RKO (cell line): Measurements from ENCODE around the gene CXCL1.

Source experiments
- DNase-seq: peaks from one replicate; pipeline ENCODE4 v3.0.0-alpha.2; 2016; ENCODE audit warnings: low spot score

Gene CXCL1

GRCh38 chr4:73851293-73851692 is 17.9 kb upstream of the CXCL1 start:
- DNase-seq = no peak

DNA sequence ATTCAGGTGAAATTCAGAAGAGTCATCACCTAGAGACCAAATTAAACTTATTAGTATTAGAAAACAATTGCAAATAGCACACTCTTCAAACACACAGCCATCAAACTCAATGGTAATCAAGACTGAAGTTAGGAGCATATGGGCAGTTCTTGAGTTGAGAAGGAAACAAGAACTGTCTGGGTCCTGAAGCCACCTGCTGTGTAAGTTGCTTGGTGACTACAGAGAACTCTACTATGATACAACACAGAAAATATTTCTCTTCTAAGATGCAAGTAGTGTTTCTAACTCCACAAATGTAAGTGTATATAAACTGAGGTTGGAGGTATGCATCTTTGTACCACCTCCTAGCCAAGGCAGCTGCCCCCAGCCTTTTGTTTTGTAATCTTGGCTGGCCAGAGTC is 16.4 kb upstream of the CXCL1 start:
- no peak for DNase-seq

DNA sequence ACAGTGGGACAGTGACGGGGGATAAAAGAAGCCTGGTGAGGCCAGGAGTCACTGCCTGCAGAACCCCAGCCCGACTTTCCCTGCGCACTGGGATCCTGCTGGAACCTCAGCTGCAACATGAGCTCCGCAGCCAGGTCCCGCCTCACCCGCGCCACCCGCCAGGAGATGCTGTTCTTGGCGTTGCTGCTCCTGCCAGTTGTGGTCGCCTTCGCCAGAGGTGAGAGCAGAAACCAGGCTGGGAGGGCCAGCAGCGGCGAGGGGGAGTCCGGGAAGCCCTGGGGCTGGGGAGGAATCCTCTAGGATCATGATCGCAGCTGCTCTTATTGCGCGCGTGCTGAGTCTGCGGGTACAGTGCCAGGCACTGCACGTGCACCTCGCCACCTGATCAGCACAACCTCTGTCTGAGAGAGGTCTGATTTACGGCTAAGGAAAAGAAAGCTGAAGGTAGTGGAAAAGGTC is 15.9 kb upstream of the CXCL1 start, which contains the start of gene PF4V1:
TSS of gene PF4V1 (plus strand) at position 51 of the 459 bp plus-strand sequence. CDS start at position 118, 67 bp downstream.
- no peak for DNase-seq

DNA sequence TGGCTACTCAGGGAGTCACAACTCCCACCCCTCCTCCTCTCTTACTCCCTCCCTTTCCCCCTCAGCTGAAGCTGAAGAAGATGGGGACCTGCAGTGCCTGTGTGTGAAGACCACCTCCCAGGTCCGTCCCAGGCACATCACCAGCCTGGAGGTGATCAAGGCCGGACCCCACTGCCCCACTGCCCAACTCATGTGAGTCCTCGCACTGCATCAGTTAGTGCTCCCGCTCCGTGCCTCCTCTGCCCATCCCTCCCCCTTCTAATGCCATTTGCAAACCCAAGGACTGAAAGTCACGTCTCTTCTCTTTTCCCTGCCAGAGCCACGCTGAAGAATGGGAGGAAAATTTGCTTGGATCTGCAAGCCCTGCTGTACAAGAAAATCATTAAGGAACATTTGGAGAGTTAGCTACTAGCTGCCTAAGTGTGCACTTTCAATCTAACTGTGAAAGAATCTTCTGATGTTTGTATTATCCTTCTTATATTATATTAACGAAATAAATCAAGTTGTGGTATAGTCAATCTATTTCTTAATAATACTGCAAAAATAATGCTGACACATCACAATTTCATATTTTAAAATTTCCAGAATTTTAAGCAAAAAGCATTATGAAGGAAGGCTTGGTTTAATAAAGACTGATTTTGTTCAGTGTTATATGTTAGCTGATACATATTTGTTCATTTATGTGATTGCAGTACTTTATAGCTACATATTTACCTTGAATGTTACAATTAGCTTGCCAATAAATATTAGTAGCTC is 15.3 kb upstream of the CXCL1 start:
- no peak for DNase-seq

DNA sequence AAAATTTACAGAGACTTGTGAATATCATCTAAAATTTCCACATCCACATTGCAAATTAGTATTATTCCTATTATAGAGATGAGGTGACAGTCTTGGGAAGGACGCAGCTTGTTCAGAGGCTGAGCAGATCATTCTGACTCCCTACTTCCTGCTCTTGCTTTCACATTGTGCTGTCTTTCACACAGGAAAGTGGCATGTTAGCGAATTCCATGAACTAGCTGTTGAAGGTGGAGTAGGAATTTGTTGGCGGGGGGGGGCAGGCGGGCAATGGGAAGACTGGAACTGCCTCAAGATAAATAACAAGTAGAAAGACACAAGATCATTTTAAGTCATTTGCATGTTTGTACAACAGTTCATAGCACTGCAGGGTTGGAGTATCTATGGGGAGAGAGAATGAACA is 13.8 kb upstream of the CXCL1 start:
- no peak for DNase-seq

- no peak for DNase-seq
Measured at GRCh38 chr4:73856518-73856917, 12.7 kb upstream of the CXCL1 start.

- no peak for DNase-seq
Measured at GRCh38 chr4:73859614-73860088, 9.5 kb upstream of the CXCL1 start.

DNA sequence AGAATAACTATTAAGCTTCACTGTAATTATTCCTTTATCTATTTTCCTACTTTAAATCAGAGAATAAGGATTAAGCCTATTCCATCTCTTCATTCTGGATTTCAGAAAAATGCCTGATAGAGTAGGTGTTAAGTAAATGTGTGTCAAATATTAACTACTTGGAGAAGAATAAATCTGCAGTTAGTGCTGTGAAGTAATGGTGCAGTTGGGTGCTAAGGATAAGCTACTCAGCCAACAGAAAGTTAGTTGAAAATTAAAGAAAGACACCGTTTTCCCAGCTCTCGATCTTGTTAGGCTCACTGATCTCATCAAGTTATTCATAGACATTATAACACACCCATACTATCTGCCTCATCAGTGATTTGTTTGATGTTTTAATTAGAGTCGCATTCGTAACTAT is 9.0 kb upstream of the CXCL1 start:
- no peak for DNase-seq

- DNase-seq = no peak
Measured at GRCh38 chr4:73860917-73861316, 8.3 kb upstream of the CXCL1 start.

DNA sequence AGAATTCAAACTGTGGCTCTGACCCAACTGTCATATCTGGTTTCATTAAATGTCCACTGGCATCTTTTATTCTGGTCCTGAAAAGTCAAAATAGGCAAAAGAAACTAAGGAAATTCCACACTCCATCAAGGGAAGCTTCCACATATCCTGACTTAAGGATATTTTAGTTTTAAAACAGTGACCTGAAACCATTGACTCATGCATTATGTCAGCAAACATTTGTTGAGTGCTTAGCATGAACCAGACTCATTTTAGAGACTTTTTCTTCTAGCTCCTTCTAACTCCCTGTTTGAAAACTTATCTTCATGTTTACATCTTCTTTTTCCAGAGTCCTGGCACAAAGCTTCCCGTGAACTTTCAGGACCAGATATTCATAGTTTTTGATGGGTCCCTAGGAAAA is 6.9 kb upstream of the CXCL1 start:
- DNase-seq = no peak

DNA sequence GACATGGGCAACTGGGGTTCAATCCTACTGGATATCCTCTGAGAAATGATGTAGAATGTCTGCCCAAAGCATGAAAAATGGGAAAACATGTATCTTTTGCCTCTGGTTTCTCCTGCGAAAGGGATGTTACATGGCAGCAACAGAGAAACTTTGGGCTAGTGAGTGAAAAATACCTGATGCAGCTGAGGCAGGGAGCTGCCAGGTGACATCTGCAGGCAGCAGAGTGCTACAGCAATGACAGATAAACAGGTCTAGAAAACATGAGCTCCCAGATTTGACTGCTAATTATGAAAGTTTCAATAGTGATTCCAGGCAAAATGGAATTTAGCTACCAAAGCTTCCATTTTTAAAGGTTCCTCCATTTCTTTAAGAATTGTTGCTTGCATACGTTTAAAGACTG is 4.8 kb upstream of the CXCL1 start:
- peak; percentile 26 for DNase-seq

GRCh38 chr4:73864961-73865360 is 4.2 kb upstream of the CXCL1 start:
- no peak for DNase-seq

- no peak for DNase-seq
Measured at GRCh38 chr4:73865431-73866096, 3.6 kb upstream of the CXCL1 start.

DNA sequence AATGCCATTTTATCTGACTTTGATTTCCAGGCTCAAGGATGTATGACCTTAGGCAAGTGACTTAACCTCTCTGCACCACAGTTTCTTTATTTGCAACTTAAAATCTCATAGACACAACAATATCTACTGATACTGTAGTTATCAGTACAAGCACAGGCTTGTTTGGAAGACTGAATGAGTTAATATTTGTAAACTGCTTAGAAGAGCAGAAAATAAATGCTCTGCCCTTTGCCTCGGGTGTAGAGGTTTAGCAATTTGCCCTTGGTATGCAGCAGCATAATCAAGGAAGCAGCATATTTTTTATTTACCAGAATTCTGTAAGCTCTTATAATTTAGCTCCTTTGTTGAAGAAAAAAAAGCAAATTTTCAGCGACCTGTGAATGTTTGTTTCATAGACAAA is 2.9 kb upstream of the CXCL1 start:
- no peak for DNase-seq

DNA sequence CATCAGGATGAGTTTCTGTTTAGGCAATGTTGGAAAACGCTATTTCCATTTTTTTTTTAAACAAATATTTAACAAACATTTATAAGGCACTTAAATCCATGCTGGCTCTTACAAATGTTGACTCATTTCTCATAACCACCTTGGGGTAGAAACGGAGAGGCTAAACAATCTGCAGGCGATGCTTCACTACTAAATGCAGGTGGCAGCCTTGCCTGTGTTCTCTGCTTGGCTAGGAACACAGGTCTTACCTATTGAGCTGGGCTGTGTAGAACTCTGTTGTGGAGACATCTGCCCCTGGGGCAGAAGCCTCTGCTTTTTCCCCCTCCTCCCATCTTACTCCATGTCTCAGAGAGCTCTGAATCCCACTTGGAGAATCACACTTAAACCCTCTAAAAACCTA is 1.4 kb upstream of the CXCL1 start:
- no peak for DNase-seq

DNA sequence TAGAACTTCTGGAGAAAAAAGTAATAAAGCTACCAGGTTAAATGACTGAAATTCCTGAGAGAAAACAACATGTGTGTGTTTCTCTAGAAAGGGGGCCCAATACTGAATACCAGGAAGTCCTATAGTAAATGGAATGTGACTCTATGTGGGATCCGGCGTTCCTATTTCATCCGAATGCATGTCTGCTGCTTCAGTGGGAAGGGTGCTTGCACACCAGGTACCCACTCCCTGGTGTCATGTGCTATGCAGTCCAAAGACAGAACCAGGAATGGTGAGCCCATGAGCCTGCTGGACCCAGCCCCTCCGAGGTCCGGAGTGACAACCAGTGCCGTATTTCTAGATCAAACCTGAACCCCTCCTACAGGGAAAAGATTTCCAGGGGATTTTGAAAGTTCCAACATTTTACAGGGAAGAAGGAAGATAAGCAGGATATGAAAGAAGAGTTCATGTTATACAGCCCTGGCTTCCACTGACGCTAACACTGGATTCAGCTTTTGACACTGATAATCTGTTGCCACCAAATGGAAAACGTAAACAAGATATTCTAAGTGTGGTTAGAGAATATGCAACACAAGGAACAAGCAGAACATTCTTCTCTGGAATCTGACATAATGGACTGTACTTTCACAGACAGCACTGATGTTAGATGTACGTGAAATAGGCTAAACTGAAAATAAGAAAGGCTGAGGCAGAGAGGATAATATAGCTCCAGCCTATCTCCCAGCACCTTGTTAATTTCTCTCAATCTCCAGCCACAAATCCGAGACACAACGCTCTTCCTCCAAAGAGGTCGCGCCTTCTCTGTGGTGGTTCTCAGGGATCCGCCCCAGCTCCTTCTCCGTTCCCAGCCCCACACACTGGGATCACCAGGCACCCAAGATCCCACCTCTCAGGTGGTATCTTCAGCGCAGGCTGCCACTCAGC is 725 bp upstream of the CXCL1 start:
- DNase-seq = no peak

DNA sequence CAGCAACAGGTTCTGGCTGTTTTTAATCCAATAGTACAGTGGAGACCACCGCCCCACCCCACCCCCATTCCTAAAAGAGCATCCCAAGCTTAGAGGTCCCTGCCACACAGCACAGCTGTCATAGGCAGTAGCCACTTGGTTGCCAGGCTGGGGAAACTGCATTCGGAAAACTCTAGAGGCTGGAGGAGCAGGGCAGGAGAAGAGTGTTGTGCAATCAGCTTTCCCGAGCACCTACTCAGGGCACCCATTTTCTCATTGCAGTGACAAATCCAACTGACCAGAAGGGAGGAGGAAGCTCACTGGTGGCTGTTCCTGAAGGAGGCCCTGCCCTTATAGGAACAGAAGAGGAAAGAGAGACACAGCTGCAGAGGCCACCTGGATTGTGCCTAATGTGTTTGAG is 1.1 kb downstream of the CXCL1 start:
- no peak for DNase-seq

DNA sequence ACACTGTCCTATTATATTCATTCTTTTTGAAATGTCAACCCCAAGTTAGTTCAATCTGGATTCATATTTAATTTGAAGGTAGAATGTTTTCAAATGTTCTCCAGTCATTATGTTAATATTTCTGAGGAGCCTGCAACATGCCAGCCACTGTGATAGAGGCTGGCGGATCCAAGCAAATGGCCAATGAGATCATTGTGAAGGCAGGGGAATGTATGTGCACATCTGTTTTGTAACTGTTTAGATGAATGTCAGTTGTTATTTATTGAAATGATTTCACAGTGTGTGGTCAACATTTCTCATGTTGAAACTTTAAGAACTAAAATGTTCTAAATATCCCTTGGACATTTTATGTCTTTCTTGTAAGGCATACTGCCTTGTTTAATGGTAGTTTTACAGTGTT is 1.6 kb downstream of the CXCL1 start:
- no peak for DNase-seq

DNA sequence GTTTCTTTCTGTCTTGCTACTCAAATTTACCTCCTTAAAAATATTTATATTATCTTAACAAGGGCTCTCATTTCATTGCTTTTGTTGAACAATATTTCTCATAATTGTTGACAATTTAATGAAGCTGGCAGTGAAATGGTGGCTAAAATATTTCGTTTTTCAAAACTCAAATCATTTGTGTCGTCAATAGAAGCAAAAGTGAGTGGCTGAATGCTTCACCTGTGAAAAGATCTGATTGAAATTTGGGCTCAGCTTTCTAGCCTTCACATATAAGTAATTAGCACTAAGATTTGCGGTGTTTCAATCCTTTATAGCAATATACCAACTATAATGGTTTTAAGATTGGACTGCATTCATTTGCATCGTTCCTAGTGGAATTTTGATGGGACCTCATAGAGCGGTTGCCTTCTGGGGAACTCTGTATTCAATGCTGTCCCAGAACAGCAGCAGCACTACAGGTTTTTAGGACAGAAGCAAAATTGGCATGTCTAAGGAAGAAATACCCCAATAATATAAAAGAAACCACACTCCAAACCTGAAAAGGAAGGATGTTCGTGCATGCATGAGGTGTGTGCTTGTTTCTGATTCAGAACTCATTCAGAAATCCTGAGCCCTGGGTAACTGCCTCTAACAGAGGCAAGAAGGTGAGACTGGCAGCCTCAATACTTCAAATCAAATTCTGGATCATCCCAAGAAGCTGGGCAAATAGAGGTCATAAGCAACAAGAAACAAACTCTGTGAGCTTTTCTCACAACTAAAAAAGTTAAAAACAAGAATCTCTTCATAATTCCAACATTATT is 2.5 kb downstream of the CXCL1 start:
- no peak for DNase-seq

DNA sequence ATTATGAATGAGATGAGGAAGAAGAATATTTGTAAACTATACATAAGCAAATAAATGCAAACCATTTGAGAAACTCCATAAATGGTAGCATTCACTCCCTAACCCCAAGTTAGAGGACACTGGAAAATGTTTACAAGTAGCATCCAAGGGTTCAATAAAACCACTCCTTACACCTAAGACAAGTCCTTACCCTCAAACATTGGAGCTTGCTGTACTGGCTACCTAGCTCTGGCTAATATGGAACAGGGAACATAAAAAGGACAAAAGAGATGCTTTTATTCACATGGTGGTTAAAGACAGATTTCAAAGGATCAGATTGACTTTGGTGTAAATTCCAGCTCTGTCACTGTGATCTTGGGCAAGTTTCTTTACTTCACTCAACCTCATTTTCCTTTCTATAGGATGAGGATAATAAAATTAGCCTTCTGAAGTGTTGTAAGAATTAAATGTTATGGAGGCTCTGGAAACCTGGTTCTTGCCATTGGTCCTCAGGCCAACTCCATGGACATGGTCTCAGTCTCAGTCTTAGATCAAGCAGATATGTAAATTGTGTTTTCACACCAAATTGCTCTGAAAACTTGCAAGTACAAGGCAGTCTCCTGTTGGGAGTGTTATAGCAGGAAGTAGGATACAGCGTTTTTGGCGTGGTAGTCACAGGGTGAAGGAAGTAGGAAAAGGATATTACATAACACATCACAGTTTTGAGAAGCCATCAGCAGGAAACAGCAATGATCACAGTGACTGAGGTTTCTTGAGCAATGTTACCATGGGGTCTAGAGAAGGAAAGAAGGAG is 3.3 kb downstream of the CXCL1 start:
- no peak for DNase-seq

DNA sequence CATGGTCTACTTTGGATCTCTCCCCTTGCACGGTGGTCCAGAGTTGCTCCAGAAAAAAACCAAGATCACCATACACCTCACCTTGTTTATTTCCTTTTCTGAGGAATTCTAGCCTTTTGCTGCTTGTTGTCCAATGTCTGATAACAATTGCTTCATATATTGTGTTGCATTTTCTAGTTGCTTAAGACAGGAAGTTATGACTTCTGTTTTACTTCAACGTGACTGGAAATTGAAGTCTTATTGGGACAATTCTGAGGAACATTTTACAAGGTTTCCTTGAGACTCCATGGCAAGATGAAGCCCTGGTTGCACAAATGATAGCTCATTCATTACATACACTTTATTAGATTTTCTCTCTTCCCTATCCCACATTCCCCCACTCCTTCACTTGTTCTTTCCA is 5.2 kb downstream of the CXCL1 start:
- no peak for DNase-seq
